A549 treated with DMSO at 1 μM for 4 hours (cell line): ENCODE data around the gene PTPRT. TPM values are rescaled to one million over a fixed set of nuclear protein-coding genes. Genes with fewer than 3 reads are reported as not detected.

Source experiments
- total RNA-seq: library from RNA; stranded (reverse); fragments of 200-300 nt; extraction: Qiagen RNA extraction; gene quantifications from 5 replicates; pipeline ENCODE4 v1.2.3, GENCODE V29; 2022; ENCODE audit warnings: low read depth

The PTPRT gene
- total RNA-seq, result not detected in 5 replicates

GRCh38 chr20:43189554-43190331, at the start of gene PTPRT:
Gene PTPRT, minus strand, starts transcription at chr20:43189906. Its CDS starts 173 bp downstream, at chr20:43189733.

